Gastrocnemius medialis (tissue), 4 donors: Measurements from ENCODE around the gene OTX2.

ENCODE experiments used
- CTCF ChIP-seq, 5 experiments: fragments of 450-650 bp in 3 of 5; fragments of 200-600 bp in 2 of 5; sonication (generic) in 2 of 5; IDR thresholded peaks in 4 of 5; conservative IDR thresholded peaks in 1 of 5; 1 replicate in 4 of 5; 2 replicates in 1 of 5; pipeline ENCODE4 v1.5.1; 2016 to 2019; ENCODE audit warnings: antibody characterized with exemption in 5 of 5, mild to moderate bottlenecking in 3 of 5, moderate library complexity in 3 of 5
- POLR2A ChIP-seq, 2 donors: fragments of 450-650 bp; IDR thresholded peaks; one replicate each; pipeline ENCODE4 v1.6.1; 2017; ENCODE audit warnings: antibody characterized with exemption in 2 of 2, mild to moderate bottlenecking in 2 of 2, moderate library complexity in 2 of 2

DNA sequence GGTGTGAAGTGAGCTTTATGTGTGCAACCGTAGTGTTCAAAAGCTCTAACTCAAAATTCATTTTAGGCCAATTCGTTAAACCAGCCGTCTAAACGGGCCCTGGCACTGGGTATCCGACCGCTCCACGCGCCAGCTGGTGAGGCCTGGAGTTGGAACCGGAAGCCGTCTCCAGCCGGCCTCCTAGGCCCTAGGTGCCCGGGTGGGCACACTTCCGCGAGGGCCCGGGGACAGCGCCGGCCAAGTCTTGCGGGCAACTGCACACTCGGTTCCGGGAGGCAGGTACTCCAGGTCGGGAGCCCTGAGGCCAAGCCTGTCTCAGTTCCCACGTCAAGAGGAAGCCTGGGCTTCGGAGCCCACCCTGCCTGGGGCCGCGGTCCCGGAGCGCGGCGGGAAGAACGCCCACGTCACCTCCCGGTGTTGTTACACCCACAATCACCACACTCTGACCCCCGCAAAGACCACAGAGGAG is 16.2 kb downstream of the OTX2 start:
- TF ChIP-seq CTCF (IDR thresholded peaks at IDR 0.05 in 4 of 5, conservative IDR thresholded peaks at IDR 0.05 in 1 of 5) (no peak), POLR2A (IDR thresholded peaks at IDR 0.05) (no peak)
